HepG2 (cell line): ENCODE measurements around the gene NTM. TPM values are rescaled to one million over a fixed set of nuclear protein-coding genes. Genes with fewer than 3 reads are reported as not detected.

ENCODE experiments used
- ATAC-seq: fragments of 200-7000 bp; cut with Tn5 transposase; 3 replicates; pipeline ENCODE4 v1.9.1; 2020; ENCODE audit warnings: mild to moderate bottlenecking, moderate library complexity
- BruUV-seq: library from RNA; stranded (reverse); fragments of 400-500 nt; replicated peaks from 2 replicates; lab custom pipeline; 2021; lab: Mats Ljungman, UMichigan
- CTCF ChIA-PET: fragments of 300-600 bp; formaldehyde crosslinking; extraction: SDS; loops from one replicate; lab custom pipeline; 2021; ENCODE audit warnings: low total read pairs, inconsistent platforms, low intra/inter-chr PET ratio; lab: Yijun Ruan, JAX
- POLR2A ChIA-PET: fragments of 350-600 bp; sonication (Branson Sonifier 250); formaldehyde crosslinking; loops from one replicate; lab custom pipeline; 2020; ENCODE audit warnings: antibody characterized with exemption, inconsistent platforms; lab: Yijun Ruan, JAX
- DNase-seq: peaks from one replicate; pipeline ENCODE4 v3.0.0-alpha.2; 2015; ENCODE audit warnings: low spot score
- FAIRE-seq: peaks from 3 replicates; lab custom pipeline; 2011; peaks lifted over from hg19 to GRCh38; lab: Jason Lieb, UNC
- H2AFZ ChIP-seq: one replicate; pipeline ENCODE4 v1.6.1; 2011; ENCODE audit warnings: low read length, inconsistent platforms
- H3K27ac ChIP-seq: fragments of 300-600 bp; 3 replicates; pipeline ENCODE4 v1.8.0; 2011; ENCODE audit warnings: mixed run types, mild to moderate bottlenecking, mixed read lengths, low read length, inconsistent platforms; ENCODE audit not compliant: insufficient read depth; ENCODE audit errors: extremely low read length
- H3K27me3 ChIP-seq, 2 experiments: fragments of 200-600 bp in 1 of 2; 2 replicates in 1 of 2; 3 replicates in 1 of 2; pipeline versions ENCODE4 v1.6.0 to v1.8.0; 2011; ENCODE audit warnings: low read length in 2 of 2, mild to moderate bottlenecking in 2 of 2, moderate library complexity in 2 of 2, inconsistent platforms in 1 of 2; ENCODE audit not compliant: insufficient read depth in 2 of 2, control insufficient read depth in 1 of 2
- H3K36me3 ChIP-seq, 2 experiments: fragments of 200-600 bp in 1 of 2; replicated peaks in 1 of 2; 2 replicates in 1 of 2; 3 replicates in 1 of 2; pipeline versions ENCODE4 v1.5.1 to v1.8.0; 2011; ENCODE audit warnings: low read length in 2 of 2, inconsistent platforms in 1 of 2; ENCODE audit not compliant: insufficient read depth in 2 of 2, control insufficient read depth in 1 of 2
- H3K4me1 ChIP-seq: 2 replicates; pipeline ENCODE4 v1.5.1; 2012; ENCODE audit warnings: low read length, inconsistent platforms; ENCODE audit not compliant: insufficient read depth
- H3K4me2 ChIP-seq: 2 replicates; pipeline ENCODE4 v1.6.0; 2011; ENCODE audit warnings: low read depth, low read length, inconsistent platforms
- H3K4me3 ChIP-seq, 3 experiments: fragments of 200-600 bp in 1 of 3; sonication (generic), shearing (Covaris generic) in 1 of 3; replicated peaks in 1 of 3; 2 replicates each; pipeline ENCODE4 v1.5.1; 2011 to 2016; ENCODE audit warnings: low read length in 3 of 3, inconsistent platforms in 2 of 3, low read depth in 2 of 3, mild to moderate bottlenecking in 2 of 3, control low read depth in 1 of 3, mixed read lengths in 1 of 3; ENCODE audit not compliant: insufficient read depth in 1 of 3
- H3K79me2 ChIP-seq: one replicate; pipeline ENCODE4 v1.6.1; 2011; ENCODE audit warnings: low read length, inconsistent platforms; ENCODE audit not compliant: insufficient read depth
- H3K9ac ChIP-seq: 2 replicates; pipeline ENCODE4 v1.6.0; 2011; ENCODE audit warnings: mild to moderate bottlenecking, low read depth, low read length, inconsistent platforms; ENCODE audit not compliant: insufficient read depth
- H3K9me3 ChIP-seq: 2 replicates; pipeline ENCODE4 v1.5.1; 2012; ENCODE audit warnings: mild to moderate bottlenecking, low read length
- H4K20me1 ChIP-seq: 2 replicates; pipeline ENCODE4 v1.6.0; 2011; ENCODE audit warnings: inconsistent platforms, mild to moderate bottlenecking, low read length, moderate library complexity; ENCODE audit not compliant: insufficient read depth
- CENPT ChIP-seq: sonication (generic); formaldehyde crosslinking; IDR thresholded peaks from 2 replicates; pipeline ENCODE4 v1.8.0; 2022; ENCODE audit warnings: low read depth, mild to moderate bottlenecking, moderate library complexity, missing genetic modification reagents
- EZH2 ChIP-seq: conservative IDR thresholded peaks from 2 replicates; pipeline ENCODE4 v1.6.1; 2012; ENCODE audit warnings: mild to moderate bottlenecking, low read depth, low read length, moderate library complexity
- FOXP1 ChIP-seq, 2 experiments: fragments of 450-650 bp in 1 of 2; IDR thresholded peaks; 2 replicates each; pipeline ENCODE4 v1.6.1; 2017 to 2018; ENCODE audit warnings: antibody characterized with exemption in 1 of 2
- GATAD2A ChIP-seq: IDR thresholded peaks from 2 replicates; pipeline ENCODE4 v1.6.1; 2016
- GTF2F1 ChIP-seq: fragments of 150-350 bp; IDR thresholded peaks from 2 replicates; pipeline ENCODE4 v1.6.1; 2014; ENCODE audit warnings: low read length
- HMGA1 ChIP-seq: sonication (generic); formaldehyde crosslinking; conservative IDR thresholded peaks from 2 replicates; pipeline ENCODE4 v1.4.0; 2020; ENCODE audit warnings: missing genetic modification reagents
- HNRNPH1 ChIP-seq: fragments of 200-400 bp; formaldehyde crosslinking; optimal IDR thresholded peaks from 2 replicates; pipeline ENCODE3; 2017; ENCODE audit warnings: mild to moderate bottlenecking, low read depth, low read length
- RFX5 ChIP-seq: IDR thresholded peaks from 2 replicates; pipeline ENCODE4 v1.6.1; 2011; ENCODE audit warnings: low read depth, low read length, improper control_type of control experiment
- SOX5 ChIP-seq: IDR thresholded peaks from 2 replicates; pipeline ENCODE4 v1.6.1; 2016; ENCODE audit warnings: borderline replicate concordance
- TCF7 ChIP-seq: sonication (generic); IDR thresholded peaks from 2 replicates; pipeline ENCODE4 v1.6.1; 2016; ENCODE audit warnings: antibody characterized with exemption, low read depth
- THYN1 ChIP-seq: sonication (generic); formaldehyde crosslinking; IDR thresholded peaks from 2 replicates; pipeline ENCODE4 v1.8.1; 2023; ENCODE audit warnings: low read depth, mild to moderate bottlenecking, moderate library complexity, missing genetic modification reagents, borderline replicate concordance
- ZNF232 ChIP-seq: sonication (generic); formaldehyde crosslinking; IDR thresholded peaks from 2 replicates; pipeline ENCODE4 v1.4.0; 2020; ENCODE audit warnings: missing genetic modification reagents, borderline replicate concordance
- ZNF841 ChIP-seq: sonication (generic); formaldehyde crosslinking; IDR thresholded peaks from 2 replicates; pipeline ENCODE4 v1.8.1; 2023; ENCODE audit warnings: missing genetic modification reagents, borderline replicate concordance
- ZSCAN29 ChIP-seq: sonication (generic); formaldehyde crosslinking; conservative IDR thresholded peaks from 2 replicates; pipeline ENCODE4 v1.4.0; 2020; ENCODE audit warnings: mild to moderate bottlenecking, missing genetic modification reagents
- WGBS: methylation state at CpG from one replicate; pipeline ENCODE4 v1.1.6; 2017; ENCODE audit warnings: low lambda C conversion rate; 5-methylcytosine and 5-hydroxymethylcytosine counted together
- in situ Hi-C: cut with HindIII; loops from 2 replicates; pipeline ENCODE4 v1.10.0; 2017; ENCODE audit warnings: low pct_unique_long_range_greater_than_20kb; ENCODE audit not compliant: extremely low pct_ligation_motif_present
- intact Hi-C: fragments of 100-400 bp; cut with micrococcal nuclease; formaldehyde crosslinking; loops from one replicate; pipeline ENCODE4 v1.10.0; 2022; ENCODE audit not compliant: unreplicated experiment
- polyA plus RNA-seq, 8 experiments: library from polyadenylated mRNA; depleted of rRNA in 3 of 8; stranded (reverse) in 7 of 8; unstranded in 1 of 8; fragments of >200 nt; fragmentation: Illumina TruSeq in 4 of 8; extraction: Trizol in 4 of 8; gene quantifications; 2 replicates each; pipeline versions ENCODE4 v1.2.1 to v1.2.3, GENCODE V29; 2011 to 2016; ENCODE audit warnings: low read depth in 4 of 8, missing spikeins in 1 of 8, mixed read lengths in 1 of 8; ENCODE audit not compliant: insufficient read depth in 1 of 8
- total RNA-seq, 5 experiments: library from RNA; depleted of rRNA; stranded (reverse); fragments of >200 nt; fragmentation: Illumina TruSeq; extraction: Trizol; gene quantifications; 2 replicates each; pipeline ENCODE4 v1.2.3, GENCODE V29; 2016; ENCODE audit warnings: low read depth in 1 of 5
- TF ChIP-seq, protein P1 (sequence below): sonication (generic); formaldehyde crosslinking; IDR thresholded peaks from 2 replicates; pipeline ENCODE4 v1.5.1; 2020; ENCODE audit warnings: mild to moderate bottlenecking, missing genetic modification reagents
- TF ChIP-seq, protein P2 (sequence below): sonication (generic); formaldehyde crosslinking; IDR thresholded peaks from 2 replicates; pipeline ENCODE4 v1.5.0; 2020; ENCODE audit warnings: missing genetic modification reagents
- TF ChIP-seq, protein P3 (sequence below): sonication (generic); formaldehyde crosslinking; IDR thresholded peaks from 2 replicates; pipeline ENCODE4 v1.4.0; 2020; ENCODE audit warnings: missing genetic modification reagents
- TF ChIP-seq, protein P4 (sequence below): sonication (generic); formaldehyde crosslinking; IDR thresholded peaks from 2 replicates; pipeline ENCODE4 v1.4.0; 2020; ENCODE audit warnings: missing genetic modification reagents, borderline replicate concordance

The NTM gene
- total and polyA plus RNA-seq, 2 of the 13 experiments (the other 11 are each of a cell fraction or from before 2014, with no cell fraction given) = not detected

DNA sequence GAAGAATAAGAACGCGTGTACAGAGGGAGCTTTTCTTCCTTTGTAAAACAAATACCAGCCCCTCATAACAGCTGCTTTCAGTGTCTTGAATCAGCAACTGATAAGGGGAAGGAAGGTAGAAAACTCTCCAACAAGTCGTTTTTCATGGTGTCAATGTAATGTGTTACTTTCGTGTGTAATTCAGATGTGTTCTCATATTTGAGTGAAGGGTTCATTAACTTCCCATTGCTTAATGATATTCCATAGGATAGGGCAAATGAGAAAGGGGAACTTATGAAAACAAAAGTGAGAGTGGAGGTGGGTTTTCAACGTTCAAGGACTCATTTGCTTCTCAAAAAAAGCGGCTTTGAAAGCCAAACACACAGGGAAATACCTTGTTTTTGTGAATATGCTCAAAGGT lies 452.1 kb downstream of the NTM start (continued):
- TF ChIP-seq, protein P1, sequence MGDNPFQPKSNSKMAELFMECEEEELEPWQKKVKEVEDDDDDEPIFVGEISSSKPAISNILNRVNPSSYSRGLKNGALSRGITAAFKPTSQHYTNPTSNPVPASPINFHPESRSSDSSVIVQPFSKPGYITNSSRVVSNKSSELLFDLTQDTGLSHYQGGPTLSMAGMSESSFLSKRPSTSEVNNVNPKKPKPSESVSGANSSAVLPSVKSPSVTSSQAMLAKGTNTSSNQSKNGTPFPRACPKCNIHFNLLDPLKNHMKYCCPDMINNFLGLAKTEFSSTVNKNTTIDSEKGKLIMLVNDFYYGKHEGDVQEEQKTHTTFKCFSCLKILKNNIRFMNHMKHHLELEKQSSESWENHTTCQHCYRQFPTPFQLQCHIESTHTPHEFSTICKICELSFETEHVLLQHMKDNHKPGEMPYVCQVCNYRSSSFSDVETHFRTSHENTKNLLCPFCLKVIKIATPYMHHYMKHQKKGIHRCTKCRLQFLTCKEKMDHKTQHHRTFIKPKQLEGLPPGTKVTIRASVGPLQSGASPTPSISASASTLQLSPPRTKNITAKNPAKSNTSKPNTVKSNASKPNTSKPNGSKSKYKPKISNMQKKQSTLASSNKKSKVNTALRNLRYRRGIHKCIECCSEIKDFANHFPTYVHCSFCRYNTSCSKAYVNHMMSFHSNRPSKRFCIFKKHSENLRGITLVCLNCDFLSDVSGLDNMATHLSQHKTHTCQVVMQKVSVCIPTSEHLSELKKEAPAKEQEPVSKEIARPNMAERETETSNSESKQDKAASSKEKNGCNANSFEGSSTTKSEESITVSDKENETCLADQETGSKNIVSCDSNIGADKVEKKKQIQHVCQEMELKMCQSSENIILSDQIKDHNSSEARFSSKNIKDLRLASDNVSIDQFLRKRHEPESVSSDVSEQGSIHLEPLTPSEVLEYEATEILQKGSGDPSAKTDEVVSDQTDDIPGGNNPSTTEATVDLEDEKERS (CRISPR knock-in tag) = no peak
- no peak for TF ChIP-seq GTF2F1
- TF ChIP-seq HNRNPH1 = no peak

DNA sequence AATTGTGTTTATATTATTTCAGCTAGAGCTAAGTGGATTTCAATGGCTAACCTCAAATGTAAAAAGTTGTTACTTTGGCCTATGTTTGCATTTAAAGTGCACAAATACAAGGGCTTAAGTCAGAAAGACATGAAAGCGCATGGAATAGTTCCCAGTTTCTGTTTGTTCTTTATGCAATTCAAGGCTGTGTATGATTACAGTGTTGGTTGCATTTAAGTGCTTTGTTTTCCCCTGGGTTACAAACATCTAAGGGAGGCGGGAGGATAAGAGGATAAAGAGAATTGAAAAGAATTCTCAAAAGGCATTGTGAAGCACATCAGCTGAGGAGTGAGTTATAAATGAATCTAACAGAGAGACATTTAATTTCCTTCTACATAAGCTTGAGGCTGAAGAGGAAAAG lies 453.4 kb downstream of the NTM start:
- Histone ChIP-seq H2AFZ (no peak overlapping the region), H3K27me3 (no peaks in the 10 kb centered on the region), H3K9ac (no peak overlapping the region), H4K20me1 (no peaks in the 10 kb centered on the region), H3K36me3 (no peaks in the 10 kb centered on the region), H3K4me1 (peaks cover 8% of the 10 kb centered on the region; the same call in 1 of the 2 replicates), H3K4me2 (no peak overlapping the region), H3K79me2 (no peaks in the 10 kb centered on the region), H3K9me3 (no peaks in the 10 kb centered on the region), H3K4me3 (no peak overlapping the region), H3K27ac (no peak overlapping the region)
- intact Hi-C loops (no loop called here), in situ Hi-C loops (no loop called here)
- BruUV-seq = no TSS peak
- WGBS = 3% methylated on average over 2 of the region's 2 CpGs
- FAIRE-seq (no peak), DNase-seq (peak; percentile 21), ATAC-seq (peak; percentile 49; the same call in 2 of the 3 replicates)
- ChIA-PET POLR2A (no interaction called here), CTCF (no interaction called here)
- TF ChIP-seq ZNF232 (CRISPR knock-in tag) (no peak), FOXP1 (IDR thresholded peaks at IDR 0.05) (no peak), FOXP1 (CRISPR knock-in tag; IDR thresholded peaks at IDR 0.05) (peak; percentile 74), THYN1 (no peak), GATAD2A (0 out of 2 replicates have a peak, but pooled peaks have one; percentile 22), ZNF841 (CRISPR knock-in tag) (no peak), CENPT (no peak), RFX5 (no peak), ZSCAN29 (CRISPR knock-in tag) (no peak), SOX5 (peak; percentile 68), EZH2 (no peak), TCF7 (peak; percentile 52), HMGA1 (no peak)
- TF ChIP-seq, protein P2, sequence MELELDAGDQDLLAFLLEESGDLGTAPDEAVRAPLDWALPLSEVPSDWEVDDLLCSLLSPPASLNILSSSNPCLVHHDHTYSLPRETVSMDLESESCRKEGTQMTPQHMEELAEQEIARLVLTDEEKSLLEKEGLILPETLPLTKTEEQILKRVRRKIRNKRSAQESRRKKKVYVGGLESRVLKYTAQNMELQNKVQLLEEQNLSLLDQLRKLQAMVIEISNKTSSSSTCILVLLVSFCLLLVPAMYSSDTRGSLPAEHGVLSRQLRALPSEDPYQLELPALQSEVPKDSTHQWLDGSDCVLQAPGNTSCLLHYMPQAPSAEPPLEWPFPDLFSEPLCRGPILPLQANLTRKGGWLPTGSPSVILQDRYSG (CRISPR knock-in tag) = no peak
- TF ChIP-seq, protein P3, sequence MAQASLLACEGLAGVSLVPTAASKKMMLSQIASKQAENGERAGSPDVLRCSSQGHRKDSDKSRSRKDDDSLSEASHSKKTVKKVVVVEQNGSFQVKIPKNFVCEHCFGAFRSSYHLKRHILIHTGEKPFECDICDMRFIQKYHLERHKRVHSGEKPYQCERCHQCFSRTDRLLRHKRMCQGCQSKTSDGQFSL = no peak
- TF ChIP-seq, protein P4, sequence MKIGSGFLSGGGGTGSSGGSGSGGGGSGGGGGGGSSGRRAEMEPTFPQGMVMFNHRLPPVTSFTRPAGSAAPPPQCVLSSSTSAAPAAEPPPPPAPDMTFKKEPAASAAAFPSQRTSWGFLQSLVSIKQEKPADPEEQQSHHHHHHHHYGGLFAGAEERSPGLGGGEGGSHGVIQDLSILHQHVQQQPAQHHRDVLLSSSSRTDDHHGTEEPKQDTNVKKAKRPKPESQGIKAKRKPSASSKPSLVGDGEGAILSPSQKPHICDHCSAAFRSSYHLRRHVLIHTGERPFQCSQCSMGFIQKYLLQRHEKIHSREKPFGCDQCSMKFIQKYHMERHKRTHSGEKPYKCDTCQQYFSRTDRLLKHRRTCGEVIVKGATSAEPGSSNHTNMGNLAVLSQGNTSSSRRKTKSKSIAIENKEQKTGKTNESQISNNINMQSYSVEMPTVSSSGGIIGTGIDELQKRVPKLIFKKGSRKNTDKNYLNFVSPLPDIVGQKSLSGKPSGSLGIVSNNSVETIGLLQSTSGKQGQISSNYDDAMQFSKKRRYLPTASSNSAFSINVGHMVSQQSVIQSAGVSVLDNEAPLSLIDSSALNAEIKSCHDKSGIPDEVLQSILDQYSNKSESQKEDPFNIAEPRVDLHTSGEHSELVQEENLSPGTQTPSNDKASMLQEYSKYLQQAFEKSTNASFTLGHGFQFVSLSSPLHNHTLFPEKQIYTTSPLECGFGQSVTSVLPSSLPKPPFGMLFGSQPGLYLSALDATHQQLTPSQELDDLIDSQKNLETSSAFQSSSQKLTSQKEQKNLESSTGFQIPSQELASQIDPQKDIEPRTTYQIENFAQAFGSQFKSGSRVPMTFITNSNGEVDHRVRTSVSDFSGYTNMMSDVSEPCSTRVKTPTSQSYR (CRISPR knock-in tag) = no peak
